Measurements from ENCODE around the gene GBP7.
"Not testable (repeated sequence)": the region's sequence is repeated elsewhere in the genome, so short reads cannot be mapped to it uniquely, and the experiment has no call there.

GRCh38 chr1:89218941-89219340 lies 43.1 kb upstream of the GBP7 start:
- not testable (repeated sequence) for TF ChIP-seq CTCF, EP300, POLR2A, POLR2AphosphoS5 (IDR thresholded peaks at IDR 0.05)
